Measurements from ENCODE around the gene IFT20. TPM values are rescaled to one million over a fixed set of nuclear protein-coding genes. Genes with fewer than 3 reads are reported as not detected.
"Not testable (repeated sequence)": the region's sequence is repeated elsewhere in the genome, so short reads cannot be mapped to it uniquely, and the experiment has no call there.

Gene IFT20
- polyA plus RNA-seq, 3 donors: 52.8 to 60.9 (median 58.2) TPM

- DNase-seq (ENCODE audit: extremely low read depth in 1 of 11, low read depth in 9 of 11, low spot score in 4 of 11): no peak
Observed at GRCh38 chr17:28324781-28325180, 10.5 kb downstream of the IFT20 start.

- no peak for DNase-seq (ENCODE audit: extremely low read depth in 1 of 11, low read depth in 9 of 11, low spot score in 4 of 11)
Observed at GRCh38 chr17:28324267-28324745, 11.0 kb downstream of the IFT20 start.

GRCh38 chr17:28320215-28321061 lies 14.8 kb downstream of the IFT20 start:
- no peak for DNase-seq (ENCODE audit: extremely low read depth in 1 of 11, low read depth in 9 of 11, low spot score in 4 of 11)

GRCh38 chr17:28319598-28319935 lies 15.7 kb downstream of the IFT20 start:
- DNase-seq (ENCODE audit: extremely low read depth in 1 of 11, low read depth in 9 of 11, low spot score in 4 of 11): no peak

GRCh38 chr17:28318759-28319597 lies 16.3 kb downstream of the IFT20 start, which contains the start of gene TMEM97:
Gene TMEM97 (plus strand): TSS chr17:28319200. CDS start chr17:28319240, 40 bp downstream.
- DNase-seq (ENCODE audit: extremely low read depth in 1 of 11, low read depth in 9 of 11, low spot score in 4 of 11): peak; percentile 86 to 95 (median 92)

GRCh38 chr17:28317966-28318758 lies 17.1 kb downstream of the IFT20 start:
- DNase-seq (ENCODE audit: extremely low read depth in 1 of 11, low read depth in 9 of 11, low spot score in 4 of 11): no peak

- DNase-seq (ENCODE audit: extremely low read depth in 1 of 11, low read depth in 9 of 11, low spot score in 4 of 11): no peak
Observed at GRCh38 chr17:28317099-28317965, 17.9 kb downstream of the IFT20 start.

- no peak for DNase-seq (ENCODE audit: extremely low read depth in 1 of 11, low read depth in 9 of 11, low spot score in 4 of 11)
Observed at GRCh38 chr17:28315846-28316705, 19.2 kb downstream of the IFT20 start.

- DNase-seq (ENCODE audit: extremely low read depth in 1 of 11, low read depth in 9 of 11, low spot score in 4 of 11): no peak
Observed at GRCh38 chr17:28313841-28314240, 21.4 kb downstream of the IFT20 start.

- DNase-seq (ENCODE audit: extremely low read depth in 1 of 11, low read depth in 9 of 11, low spot score in 4 of 11): no peak
Observed at GRCh38 chr17:28306954-28307401, 28.3 kb downstream of the IFT20 start.

- no peak for DNase-seq (ENCODE audit: extremely low read depth in 1 of 11, low read depth in 9 of 11, low spot score in 4 of 11)
Observed at GRCh38 chr17:28298449-28298848, 36.8 kb downstream of the IFT20 start.

- no peak for DNase-seq (ENCODE audit: extremely low read depth in 1 of 11, low read depth in 9 of 11, low spot score in 4 of 11)
Observed at GRCh38 chr17:28295677-28296578, 39.3 kb downstream of the IFT20 start.

- DNase-seq (ENCODE audit: extremely low read depth in 1 of 11, low read depth in 9 of 11, low spot score in 4 of 11): no peak
Observed at GRCh38 chr17:28293994-28294393, 41.3 kb downstream of the IFT20 start.

GRCh38 chr17:28292878-28293277 lies 42.4 kb downstream of the IFT20 start:
- DNase-seq (ENCODE audit: extremely low read depth in 1 of 11, low read depth in 9 of 11, low spot score in 4 of 11): not testable (repeated sequence)

- DNase-seq (ENCODE audit: extremely low read depth in 1 of 11, low read depth in 9 of 11, low spot score in 4 of 11): no peak
Observed at GRCh38 chr17:28291780-28292330, 43.4 kb downstream of the IFT20 start.

- no peak for DNase-seq (ENCODE audit: extremely low read depth in 1 of 11, low read depth in 9 of 11, low spot score in 4 of 11)
Observed at GRCh38 chr17:28290703-28291102, 44.6 kb downstream of the IFT20 start.
